ENCODE measurements around the gene BRIP1. TPM values are rescaled to one million over a fixed set of nuclear protein-coding genes. Genes with fewer than 3 reads are reported as not detected.

Gene BRIP1
- total and polyA plus RNA-seq, 2 donors (not counting 3 experiments of a cell fraction or from before 2014, with no cell fraction given): 1.8 to 12.1 TPM

GRCh38 chr17:61698244-61698643 lies 165.1 kb downstream of the BRIP1 start:
- dilution Hi-C loops (cut with MboI; ENCODE audit: extremely low pct_ligation_motif_present, low sequenced_read_pairs) (no loop called here), intact Hi-C loops (cut with micrococcal nuclease) (no loop called here)
- DNase-seq (ENCODE audit: low read depth, low spot score): no peak
- Histone ChIP-seq H3K27me3 (ENCODE audit: control insufficient read depth in 2 of 2, insufficient read depth in 2 of 2, low read length in 2 of 2) (no peaks in the 10 kb centered on the region), H3K4me2 (ENCODE audit: insufficient read depth, low read length) (no peak overlapping the region), H3K36me3 (ENCODE audit: control insufficient read depth in 2 of 2, extremely low read depth in 1 of 2, insufficient read depth in 2 of 2, low read length in 2 of 2) (no peaks in the 10 kb centered on the region), H3K4me1 (ENCODE audit: control insufficient read depth, extremely low read depth, insufficient read depth, low read length) (no peaks in the 10 kb centered on the region), H4K20me1 (replicated peaks; ENCODE audit: control insufficient read depth, extremely low read depth, insufficient read depth, low read length) (no peaks in the 10 kb centered on the region), H3K4me3 (replicated peaks in 1 of 3; ENCODE audit: insufficient read depth in 1 of 3, low read depth in 1 of 3, low read length in 3 of 3) (no peak overlapping the region), H3K9me3 (replicated peaks; ENCODE audit: control insufficient read depth, insufficient read depth, low read length) (no peaks in the 10 kb centered on the region), H3K79me2 (ENCODE audit: control insufficient read depth, insufficient read depth, low read length) (no peaks in the 10 kb centered on the region), H3K9me1 (replicated peaks; ENCODE audit: control insufficient read depth, extremely low read depth, insufficient read depth, low read length) (no peaks in the 10 kb centered on the region), H3K27ac (ENCODE audit: insufficient read depth, low read depth, low read length) (no peak overlapping the region), H2AFZ (ENCODE audit: low read depth, low read length) (no peak overlapping the region), H3K9ac (replicated peaks; ENCODE audit: extremely low read depth, insufficient read depth, low read length) (no peak overlapping the region)
- no peak for TF ChIP-seq EZH2 (IDR thresholded peaks at IDR 0.05; ENCODE audit: borderline replicate concordance, low read depth, low read length, severe bottlenecking)
- TF ChIP-seq MYC (IDR thresholded peaks at IDR 0.05; ENCODE audit: low read depth, low read length): no peak
- no peak for TF ChIP-seq POLR2A (IDR thresholded peaks at IDR 0.05; ENCODE audit: low read depth, low read length)
- ChIA-PET POLR2A (no interaction called here), CTCF (interaction anchor here (0.6 kb wide), 1 partner anchor 20 kb away, joined by 3 read pairs; no protein-coding TSS in a partner anchor)
- BruUV-seq (replicated peaks): no TSS peak
- no peak for FAIRE-seq

- TF ChIP-seq MAX (IDR thresholded peaks at IDR 0.05; ENCODE audit: insufficient read depth, insufficient read length): no peak
- no peak for TF ChIP-seq FOS (IDR thresholded peaks at IDR 0.05; ENCODE audit: borderline replicate concordance, insufficient read depth, low read length)
- no peak for TF ChIP-seq POLR2A (IDR thresholded peaks at IDR 0.05; ENCODE audit: low read depth, low read length)
- TF ChIP-seq POLR2AphosphoS5 (IDR thresholded peaks at IDR 0.05; ENCODE audit: insufficient read depth, low read depth, low read length): no peak
- TF ChIP-seq GATA2 (IDR thresholded peaks at IDR 0.05; ENCODE audit: insufficient read depth, insufficient read length, low read depth, low read length): no peak
- TF ChIP-seq JUN (IDR thresholded peaks at IDR 0.05; ENCODE audit: borderline replicate concordance, insufficient read depth, insufficient read length, low read depth): no peak
- TF ChIP-seq CTCF (IDR thresholded peaks at IDR 0.05; ENCODE audit: extremely low read depth in 1 of 2, insufficient read depth in 1 of 2, low read depth in 1 of 2, low read length in 2 of 2): no peak
- Histone ChIP-seq H3K9me3 (replicated peaks; ENCODE audit: control insufficient read depth, insufficient read depth, low read length) (no peaks in the 10 kb centered on the region), H2AFZ (ENCODE audit: low read depth, low read length) (no peak overlapping the region), H3K27me3 (ENCODE audit: control insufficient read depth in 2 of 2, insufficient read depth in 2 of 2, low read length in 2 of 2) (no peaks in the 10 kb centered on the region), H3K27ac (ENCODE audit: insufficient read depth, low read depth, low read length) (no peak overlapping the region), H3K9me1 (replicated peaks; ENCODE audit: control insufficient read depth, extremely low read depth, insufficient read depth, low read length) (no peaks in the 10 kb centered on the region), H3K9ac (replicated peaks; ENCODE audit: extremely low read depth, insufficient read depth, low read length) (no peak overlapping the region), H3K36me3 (ENCODE audit: control insufficient read depth in 2 of 2, extremely low read depth in 1 of 2, insufficient read depth in 2 of 2, low read length in 2 of 2) (no peaks in the 10 kb centered on the region), H3K4me2 (ENCODE audit: insufficient read depth, low read length) (no peak overlapping the region), H4K20me1 (replicated peaks; ENCODE audit: control insufficient read depth, extremely low read depth, insufficient read depth, low read length) (no peaks in the 10 kb centered on the region), H3K4me1 (ENCODE audit: control insufficient read depth, extremely low read depth, insufficient read depth, low read length) (no peaks in the 10 kb centered on the region), H3K4me3 (replicated peaks in 1 of 3; ENCODE audit: insufficient read depth in 1 of 3, low read depth in 1 of 3, low read length in 3 of 3) (no peak overlapping the region), H3K79me2 (ENCODE audit: control insufficient read depth, insufficient read depth, low read length) (no peaks in the 10 kb centered on the region)
- POLR2A ChIA-PET: no interaction called here
- FAIRE-seq (no peak), DNase-seq (ENCODE audit: low read depth, low spot score) (no peak)
- BruUV-seq (replicated peaks): no TSS peak
- intact Hi-C loops (cut with micrococcal nuclease): no loop called here
- dilution Hi-C loops (cut with MboI; ENCODE audit: extremely low pct_ligation_motif_present, low sequenced_read_pairs): no loop called here
- CTCF ChIA-PET: interaction anchor here (0.9 kb wide), 1 partner anchor 98 kb away, joined by 3 read pairs; no protein-coding TSS in a partner anchor
Observed at GRCh38 chr17:61695779-61696337, 167.5 kb downstream of the BRIP1 start.
